ENCODE data around the gene CADM1. TPM values are rescaled to one million over a fixed set of nuclear protein-coding genes. Genes with fewer than 3 reads are reported as not detected.

The CADM1 gene
- total RNA-seq, 4 donors from 2014 or later, result 17.1 to 49.8 (median 30.7) TPM

GRCh38 chr11:115406404-115406803 lies 97.8 kb downstream of the CADM1 start:
- Histone ChIP-seq H3K27ac (no peak overlapping the region), H3K4me1 (peaks cover 0 to 39% (median 13%) of the 10 kb centered on the region in 4 donors), H3K27me3 (no peaks in the 10 kb centered on the region), H3K9me3 (no peaks in the 10 kb centered on the region), H3K36me3 (no peaks in the 10 kb centered on the region), H3K4me3 (no peak overlapping the region)
- WGBS, 2 donors, result 94 to 97% methylated on average over 4 of the region's 4 CpGs
- TF ChIP-seq CTCF (IDR thresholded peaks at IDR 0.05), result no peak
- TF ChIP-seq EP300 (IDR thresholded peaks at IDR 0.05), result no peak
- TF ChIP-seq POLR2A (IDR thresholded peaks at IDR 0.05), result no peak
- no peak for DNase-seq (ENCODE audit: low spot score in 2 of 2)

- no peak for DNase-seq (ENCODE audit: low spot score in 2 of 2)
- Histone ChIP-seq H3K4me3 (no peak overlapping the region), H3K27me3 (no peaks in the 10 kb centered on the region), H3K4me1 (no peaks in the 10 kb centered on the region), H3K27ac (no peak overlapping the region), H3K9me3 (no peaks in the 10 kb centered on the region), H3K36me3 (no peaks in the 10 kb centered on the region)
- TF ChIP-seq POLR2A (IDR thresholded peaks at IDR 0.05) (no peak), CTCF (IDR thresholded peaks at IDR 0.05) (no peak), EP300 (IDR thresholded peaks at IDR 0.05) (no peak)
- 88 to 92% methylated on average over 2 of the region's 2 CpGs for WGBS, 2 donors
Measured at GRCh38 chr11:115398333-115399080, 105.7 kb downstream of the CADM1 start.

GRCh38 chr11:115396533-115396932 lies 107.7 kb downstream of the CADM1 start:
- Histone ChIP-seq H3K9me3 (no peaks in the 10 kb centered on the region), H3K27ac (no peak overlapping the region), H3K4me3 (no peak overlapping the region), H3K27me3 (no peaks in the 10 kb centered on the region), H3K4me1 (peaks cover 0 to 2% (median 0%) of the 10 kb centered on the region in 4 donors), H3K36me3 (no peaks in the 10 kb centered on the region)
- WGBS, 2 donors, result 49 to 61% methylated on average over 1 of the region's 1 CpG
- no peak for DNase-seq (ENCODE audit: low spot score in 2 of 2)
- TF ChIP-seq CTCF (IDR thresholded peaks at IDR 0.05) (no peak), EP300 (IDR thresholded peaks at IDR 0.05) (no peak), POLR2A (IDR thresholded peaks at IDR 0.05) (no peak)

GRCh38 chr11:115393950-115394349 lies 110.3 kb downstream of the CADM1 start:
- DNase-seq (ENCODE audit: low spot score in 2 of 2), result no peak

More at GRCh38 chr11:115393950-115394349, 110.3 kb downstream of the CADM1 start:
- H3K27me3 ChIP-seq, result no peaks in the 10 kb centered on the region
- H3K36me3 ChIP-seq, result no peaks in the 10 kb centered on the region
- TF ChIP-seq POLR2A (IDR thresholded peaks at IDR 0.05) (no peak), EP300 (IDR thresholded peaks at IDR 0.05) (no peak), CTCF (IDR thresholded peaks at IDR 0.05) (no peak)
- no peak overlapping the region for H3K4me3 ChIP-seq
- H3K27ac ChIP-seq, result no peak overlapping the region
- no peaks in the 10 kb centered on the region for H3K9me3 ChIP-seq
- H3K4me1 ChIP-seq, result peaks cover 0 to 11% (median 3%) of the 10 kb centered on the region in 4 donors
